ENCODE measurements around the gene NRTN. TPM values are rescaled to one million over a fixed set of nuclear protein-coding genes. Genes with fewer than 3 reads are reported as not detected.

Gene NRTN
- total and polyA plus RNA-seq, 4 donors: 0.23 to 3.3 (median 1.4) TPM

DNA sequence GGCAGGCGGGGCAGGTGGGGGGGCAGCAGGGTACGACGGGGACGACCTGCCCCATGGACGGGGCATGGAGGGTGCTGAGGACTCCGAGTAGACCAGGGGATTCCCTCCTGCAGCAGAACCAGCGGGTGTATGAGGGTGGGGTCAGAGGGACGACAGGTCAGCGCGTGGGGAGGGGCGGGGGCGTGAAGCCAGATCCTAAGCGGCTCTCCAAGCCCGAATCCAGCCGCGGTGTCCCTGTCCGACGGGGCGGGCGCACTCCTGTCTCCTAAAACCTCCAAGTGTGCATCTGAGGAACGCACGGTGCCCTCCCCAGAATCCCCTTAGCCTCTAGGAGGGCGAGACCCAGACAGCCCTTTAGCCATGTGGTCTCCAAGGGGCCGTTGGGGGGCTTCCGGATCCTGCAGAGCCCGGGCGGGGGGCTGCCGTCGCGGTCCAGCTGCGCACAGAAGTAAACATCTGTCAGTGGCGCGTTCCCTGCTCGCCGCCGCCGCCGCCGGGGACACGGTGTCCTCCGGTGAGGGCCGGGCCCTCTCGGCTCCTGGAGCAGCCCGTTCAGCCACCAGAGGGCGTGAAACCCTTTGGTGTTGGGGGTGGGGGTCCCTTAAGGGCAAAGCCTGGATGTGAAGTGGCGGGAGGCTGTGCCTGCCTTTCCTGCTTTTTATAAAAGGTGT lies 730 bp downstream of the NRTN start:
- Histone ChIP-seq H3K27me3 (ENCODE audit: control insufficient read depth in 3 of 3, insufficient read depth in 3 of 3, low read length in 2 of 3) (peaks cover 0 to 8% (median 6%) of the 10 kb centered on the region in 3 donors), H3K9me3 (ENCODE audit: control insufficient read depth in 4 of 4, insufficient read depth in 3 of 4, low read length in 3 of 4) (peaks cover 0 to 3% (median 0%) of the 10 kb centered on the region in 4 donors), H3K4me1 (ENCODE audit: control insufficient read depth in 5 of 5, insufficient read depth in 5 of 5, low read length in 5 of 5) (peaks cover 0 to 5% (median 4%) of the 10 kb centered on the region in 5 donors), H3K4me3 (no peak overlapping the region), H3K9ac (ENCODE audit: insufficient read depth in 1 of 2, low read length in 2 of 2) (no peak overlapping the region), H3K36me3 (ENCODE audit: control insufficient read depth in 4 of 4, insufficient read depth in 4 of 4, low read length in 4 of 4) (no peaks in the 10 kb centered on the region), H3K27ac (ENCODE audit: low read depth in 1 of 2, low read length in 1 of 2) (peak overlapping the region in 1 of 2 donors; percentile 71)
- ATAC-seq (ENCODE audit: insufficient read depth, low FRiP score) (no peak), DNase-seq (peak; percentile 68 to 82 (median 73))
- TF ChIP-seq, protein P1, sequence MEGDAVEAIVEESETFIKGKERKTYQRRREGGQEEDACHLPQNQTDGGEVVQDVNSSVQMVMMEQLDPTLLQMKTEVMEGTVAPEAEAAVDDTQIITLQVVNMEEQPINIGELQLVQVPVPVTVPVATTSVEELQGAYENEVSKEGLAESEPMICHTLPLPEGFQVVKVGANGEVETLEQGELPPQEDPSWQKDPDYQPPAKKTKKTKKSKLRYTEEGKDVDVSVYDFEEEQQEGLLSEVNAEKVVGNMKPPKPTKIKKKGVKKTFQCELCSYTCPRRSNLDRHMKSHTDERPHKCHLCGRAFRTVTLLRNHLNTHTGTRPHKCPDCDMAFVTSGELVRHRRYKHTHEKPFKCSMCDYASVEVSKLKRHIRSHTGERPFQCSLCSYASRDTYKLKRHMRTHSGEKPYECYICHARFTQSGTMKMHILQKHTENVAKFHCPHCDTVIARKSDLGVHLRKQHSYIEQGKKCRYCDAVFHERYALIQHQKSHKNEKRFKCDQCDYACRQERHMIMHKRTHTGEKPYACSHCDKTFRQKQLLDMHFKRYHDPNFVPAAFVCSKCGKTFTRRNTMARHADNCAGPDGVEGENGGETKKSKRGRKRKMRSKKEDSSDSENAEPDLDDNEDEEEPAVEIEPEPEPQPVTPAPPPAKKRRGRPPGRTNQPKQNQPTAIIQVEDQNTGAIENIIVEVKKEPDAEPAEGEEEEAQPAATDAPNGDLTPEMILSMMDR (IDR thresholded peaks at IDR 0.05; ENCODE audit: control extremely low read depth, extremely low read depth): peak; percentile 6
- 2 to 3% methylated on average over 39 to 46 of the region's 46 CpGs for WGBS, 2 donors

DNA sequence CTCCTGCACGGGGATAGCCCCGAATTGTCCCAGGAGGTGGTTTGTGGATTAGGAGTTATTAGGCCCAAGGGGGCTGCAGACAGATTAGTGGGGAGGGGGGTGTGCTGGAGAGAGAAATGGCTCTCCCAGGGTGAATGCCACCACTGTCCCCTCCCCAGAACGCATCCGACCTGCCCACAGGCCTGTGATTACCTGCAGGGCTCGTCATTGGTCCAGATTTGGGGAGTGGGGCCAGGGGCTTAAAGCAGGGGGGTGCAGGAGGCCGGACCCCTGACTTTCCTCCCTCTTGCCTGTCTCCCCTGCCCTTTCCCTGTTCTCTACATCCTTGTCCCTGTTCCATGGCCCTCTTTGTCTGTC lies 1.2 kb downstream of the NRTN start:
- DNase-seq (no peak), ATAC-seq (ENCODE audit: insufficient read depth, low FRiP score) (no peak)
- H3K36me3 ChIP-seq (ENCODE audit: control insufficient read depth in 4 of 4, insufficient read depth in 4 of 4, low read length in 4 of 4): no peaks in the 10 kb centered on the region
- TF ChIP-seq, protein P1 (IDR thresholded peaks at IDR 0.05; ENCODE audit: control extremely low read depth, extremely low read depth): no peak
- H3K4me3 ChIP-seq: no peak overlapping the region
- peaks cover 0 to 5% (median 4%) of the 10 kb centered on the region in 5 donors for H3K4me1 ChIP-seq (ENCODE audit: control insufficient read depth in 5 of 5, insufficient read depth in 5 of 5, low read length in 5 of 5)
- H3K27ac ChIP-seq (ENCODE audit: low read depth in 1 of 2, low read length in 1 of 2): no peak overlapping the region
- peaks cover 0 to 8% (median 6%) of the 10 kb centered on the region in 3 donors for H3K27me3 ChIP-seq (ENCODE audit: control insufficient read depth in 3 of 3, insufficient read depth in 3 of 3, low read length in 2 of 3)
- H3K9me3 ChIP-seq (ENCODE audit: control insufficient read depth in 4 of 4, insufficient read depth in 3 of 4, low read length in 3 of 4): peaks cover 0 to 3% (median 0%) of the 10 kb centered on the region in 4 donors
- no peak overlapping the region for H3K9ac ChIP-seq (ENCODE audit: insufficient read depth in 1 of 2, low read length in 2 of 2)
- 36 to 51% methylated on average over 6 of the region's 6 CpGs for WGBS, 2 donors

DNA sequence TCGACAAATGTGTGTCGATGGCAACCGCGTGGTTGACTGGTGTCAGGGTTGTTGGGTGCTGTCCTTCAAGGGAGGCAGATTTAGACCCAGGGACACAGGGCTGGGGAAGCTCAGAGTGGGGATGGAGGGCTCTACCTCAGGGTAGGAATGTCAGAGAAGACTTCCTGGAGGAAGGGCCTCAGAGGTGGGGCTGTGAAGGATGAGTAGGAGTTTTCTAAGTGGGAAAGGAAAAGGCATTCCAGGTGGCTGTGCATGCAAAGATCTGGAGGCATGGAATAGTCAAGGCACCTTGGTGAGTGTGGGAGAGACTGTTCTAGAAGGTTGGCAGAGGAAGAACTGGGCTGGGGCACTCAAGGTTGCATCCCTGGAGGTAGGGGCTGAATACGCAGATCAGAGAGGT lies 2.0 kb downstream of the NRTN start:
- peaks cover 0 to 7% (median 5%) of the 10 kb centered on the region in 3 donors for H3K27me3 ChIP-seq (ENCODE audit: control insufficient read depth in 3 of 3, insufficient read depth in 3 of 3, low read length in 2 of 3)
- ATAC-seq (ENCODE audit: insufficient read depth, low FRiP score) (no peak), DNase-seq (no peak)
- no peaks in the 10 kb centered on the region for H3K36me3 ChIP-seq (ENCODE audit: control insufficient read depth in 4 of 4, insufficient read depth in 4 of 4, low read length in 4 of 4)
- TF ChIP-seq, protein P1 (IDR thresholded peaks at IDR 0.05; ENCODE audit: control extremely low read depth, extremely low read depth): no peak
- H3K9me3 ChIP-seq (ENCODE audit: control insufficient read depth in 4 of 4, insufficient read depth in 3 of 4, low read length in 3 of 4): peaks cover 0 to 3% (median 0%) of the 10 kb centered on the region in 4 donors
- H3K9ac ChIP-seq (ENCODE audit: insufficient read depth in 1 of 2, low read length in 2 of 2): no peak overlapping the region
- H3K27ac ChIP-seq (ENCODE audit: low read depth in 1 of 2, low read length in 1 of 2): no peak overlapping the region
- peaks cover 0 to 5% (median 4%) of the 10 kb centered on the region in 5 donors for H3K4me1 ChIP-seq (ENCODE audit: control insufficient read depth in 5 of 5, insufficient read depth in 5 of 5, low read length in 5 of 5)
- 92 to 94% methylated on average over 5 of the region's 5 CpGs for WGBS, 2 donors
- no peak overlapping the region for H3K4me3 ChIP-seq
